Lower lobe of right lung (tissue), 2 donors: ENCODE measurements around the gene PIK3CA. TPM values are rescaled to one million over a fixed set of nuclear protein-coding genes. Genes with fewer than 3 reads are reported as not detected.
"Not testable (repeated sequence)": the region's sequence is repeated elsewhere in the genome, so short reads cannot be mapped to it uniquely, and the experiment has no call there.

ENCODE experiments used
- ATAC-seq, 2 donors: fragments of 200-7000 bp; cut with Tn5 transposase; one replicate each; pipeline ENCODE4 v1.9.1; 2020 to 2022; ENCODE audit warnings: mild to moderate bottlenecking in 2 of 2, moderate library complexity in 2 of 2
- DNase-seq: peaks from one replicate; pipeline ENCODE4 v3.0.0-alpha.2; 2020
- H3K27ac ChIP-seq: fragments of 200-600 bp; one replicate; pipeline ENCODE4 v1.8.0; 2022
- H3K27me3 ChIP-seq: fragments of 200-600 bp; one replicate; pipeline ENCODE4 v1.8.0; 2022; ENCODE audit warnings: low read depth
- H3K36me3 ChIP-seq: fragments of 200-600 bp; one replicate; pipeline ENCODE4 v1.8.0; 2022; ENCODE audit warnings: mild to moderate bottlenecking
- H3K4me1 ChIP-seq: fragments of 200-600 bp; one replicate; pipeline ENCODE4 v1.8.0; 2022
- H3K4me3 ChIP-seq: fragments of 200-600 bp; one replicate; pipeline ENCODE4 v1.8.0; 2022; ENCODE audit warnings: mild to moderate bottlenecking
- H3K9me3 ChIP-seq: fragments of 200-600 bp; one replicate; pipeline ENCODE4 v1.8.0; 2022
- intact Hi-C: fragments of 100-400 bp; cut with DNase I; formaldehyde crosslinking; loops from one replicate; pipeline ENCODE4 v1.11.0; 2022
- total RNA-seq: library from RNA; stranded (reverse); fragmentation: NEBNext Ultra II Directional; extraction: Animal tissue kit (Norgen Biotek cat#: 25700); gene quantifications from one replicate; pipeline ENCODE4 v1.2.1, GENCODE V29; 2021
- TF ChIP-seq, protein P1 (sequence below): fragments of 200-600 bp; IDR thresholded peaks from one replicate; pipeline ENCODE4 v1.8.0; 2022; ENCODE audit warnings: antibody characterized with exemption, mild to moderate bottlenecking
- donor health status: DM: no; HTN: yes; CAD: no; lungs with severe emphysema.

The PIK3CA gene
- total RNA-seq, 1 donor from 2014 or later = 33.5 TPM

- DNase-seq (no peak), ATAC-seq (no peak)
- Histone ChIP-seq H3K4me1 (no peaks in the 10 kb centered on the region), H3K4me3 (no peak overlapping the region), H3K36me3 (no peaks in the 10 kb centered on the region), H3K27me3 (no peaks in the 10 kb centered on the region), H3K9me3 (no peaks in the 10 kb centered on the region), H3K27ac (no peak overlapping the region)
- intact Hi-C loops = no loop called here
- TF ChIP-seq, protein P1, sequence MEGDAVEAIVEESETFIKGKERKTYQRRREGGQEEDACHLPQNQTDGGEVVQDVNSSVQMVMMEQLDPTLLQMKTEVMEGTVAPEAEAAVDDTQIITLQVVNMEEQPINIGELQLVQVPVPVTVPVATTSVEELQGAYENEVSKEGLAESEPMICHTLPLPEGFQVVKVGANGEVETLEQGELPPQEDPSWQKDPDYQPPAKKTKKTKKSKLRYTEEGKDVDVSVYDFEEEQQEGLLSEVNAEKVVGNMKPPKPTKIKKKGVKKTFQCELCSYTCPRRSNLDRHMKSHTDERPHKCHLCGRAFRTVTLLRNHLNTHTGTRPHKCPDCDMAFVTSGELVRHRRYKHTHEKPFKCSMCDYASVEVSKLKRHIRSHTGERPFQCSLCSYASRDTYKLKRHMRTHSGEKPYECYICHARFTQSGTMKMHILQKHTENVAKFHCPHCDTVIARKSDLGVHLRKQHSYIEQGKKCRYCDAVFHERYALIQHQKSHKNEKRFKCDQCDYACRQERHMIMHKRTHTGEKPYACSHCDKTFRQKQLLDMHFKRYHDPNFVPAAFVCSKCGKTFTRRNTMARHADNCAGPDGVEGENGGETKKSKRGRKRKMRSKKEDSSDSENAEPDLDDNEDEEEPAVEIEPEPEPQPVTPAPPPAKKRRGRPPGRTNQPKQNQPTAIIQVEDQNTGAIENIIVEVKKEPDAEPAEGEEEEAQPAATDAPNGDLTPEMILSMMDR = no peak
Measured at GRCh38 chr3:179108086-179108485, 40.1 kb upstream of the PIK3CA start.

GRCh38 chr3:179113903-179114302 is 34.3 kb upstream of the PIK3CA start:
- ATAC-seq = no peak
- Histone ChIP-seq H3K9me3 (no peaks in the 10 kb centered on the region), H3K36me3 (no peaks in the 10 kb centered on the region), H3K27ac (no peak overlapping the region), H3K4me1 (no peaks in the 10 kb centered on the region), H3K27me3 (no peaks in the 10 kb centered on the region), H3K4me3 (no peak overlapping the region)
- intact Hi-C loops = no loop called here
- DNase-seq = no peak
- TF ChIP-seq, protein P1 = no peak

- H3K27ac ChIP-seq, H3K36me3 ChIP-seq, H3K4me1 ChIP-seq, DNase-seq, ATAC-seq, H3K27me3 ChIP-seq, intact Hi-C loops, H3K9me3 ChIP-seq, H3K4me3 ChIP-seq: not testable (repeated sequence)
Measured at GRCh38 chr3:179115444-179115843, 32.7 kb upstream of the PIK3CA start.

- no peaks in the 10 kb centered on the region for H3K36me3 ChIP-seq
- H3K27ac ChIP-seq = no peak overlapping the region
- H3K4me1 ChIP-seq = no peaks in the 10 kb centered on the region
- TF ChIP-seq, protein P1 = no peak
- ATAC-seq (no peak), DNase-seq (no peak)
- H3K9me3 ChIP-seq = no peaks in the 10 kb centered on the region
- intact Hi-C loops = no loop called here
- no peak overlapping the region for H3K4me3 ChIP-seq
- H3K27me3 ChIP-seq = no peaks in the 10 kb centered on the region
Measured at GRCh38 chr3:179116816-179117215, 31.3 kb upstream of the PIK3CA start.

DNA sequence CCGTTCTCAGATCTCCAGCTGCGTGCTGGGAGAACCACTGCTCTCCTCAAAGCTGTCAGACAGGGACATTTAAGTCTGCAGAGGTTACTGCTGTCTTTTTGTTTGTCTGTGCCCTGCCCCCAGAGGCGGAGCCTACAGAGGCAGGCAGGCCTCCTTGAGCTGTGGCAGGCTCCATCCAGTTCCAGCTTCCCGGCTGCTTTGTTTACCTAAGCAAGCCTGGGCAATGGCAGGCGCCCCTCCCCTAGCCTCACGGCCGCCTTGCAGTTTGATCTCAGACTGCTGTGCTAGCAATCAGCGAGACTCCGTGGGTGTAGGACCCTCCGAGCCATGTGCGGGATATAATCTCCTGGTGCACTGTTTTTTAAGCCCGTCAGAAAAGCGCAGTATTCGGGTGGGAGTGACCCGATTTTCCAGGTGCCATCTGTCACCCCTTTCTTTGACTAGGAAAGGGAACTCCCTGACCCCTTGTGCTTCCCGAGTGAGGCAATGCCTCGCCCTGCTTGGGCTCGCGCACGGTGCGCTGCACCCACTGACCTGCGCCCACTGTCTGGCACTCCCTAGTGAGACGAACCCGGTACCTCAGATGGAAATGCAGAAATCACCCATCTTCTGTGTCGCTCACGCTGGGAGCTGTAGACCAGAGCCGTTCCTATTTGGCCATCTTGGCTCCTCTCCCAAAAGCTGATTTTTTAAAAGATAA is 15.8 kb upstream of the PIK3CA start:
- H3K9me3 ChIP-seq, H3K27me3 ChIP-seq, H3K4me3 ChIP-seq, H3K27ac ChIP-seq, H3K4me1 ChIP-seq, ATAC-seq, intact Hi-C loops, H3K36me3 ChIP-seq: not testable (repeated sequence)
- DNase-seq = peak; percentile 63

GRCh38 chr3:179133575-179133974 is 14.6 kb upstream of the PIK3CA start:
- Histone ChIP-seq H3K4me1 (no peaks in the 10 kb centered on the region), H3K9me3 (no peaks in the 10 kb centered on the region), H3K36me3 (no peaks in the 10 kb centered on the region), H3K27me3 (no peaks in the 10 kb centered on the region), H3K4me3 (no peak overlapping the region), H3K27ac (no peak overlapping the region)
- ATAC-seq = no peak
- no peak for DNase-seq
- intact Hi-C loops = no loop called here
- TF ChIP-seq, protein P1 = no peak
